A549 (cell line): ENCODE results near the gene SLC17A8. TPM values are rescaled to one million over a fixed set of nuclear protein-coding genes. Genes with fewer than 3 reads are reported as not detected.

ENCODE experiments used
- polyA plus RNA-seq, 4 experiments: library from polyadenylated mRNA; depleted of rRNA in 3 of 4; stranded (reverse); fragments of >200 nt; fragmentation: RNase III in 1 of 4; extraction: RNeasy Plus Mini Kit Qiagen cat#74134 plus additional on column Dnase treatment in 1 of 4; gene quantifications; 2 replicates in 3 of 4; 3 replicates in 1 of 4; pipeline ENCODE4 v1.2.3, GENCODE V29; 2011 to 2017

Gene SLC17A8
- polyA plus RNA-seq, 2 of the 4 experiments (the other 2 are of a cell fraction): 0.03 to 0.04 TPM

Other genes with a start within 250 kb of the SLC17A8 start
- gene BLTP3B, start 214.2 kb upstream of the SLC17A8 start, polyA plus RNA-seq (2011; rRNA removed): 30.1 and 38.8 TPM in 2 replicates
- gene BLTP3B, start 214.2 kb upstream of the SLC17A8 start, polyA plus RNA-seq (2017; fragmentation: RNase III; extraction: RNeasy Plus Mini Kit Qiagen cat#74134 plus additional on column Dnase treatment): 11.1 to 12.4 TPM (median 11.2 TPM) in 3 replicates
- 41.5 and 50.1 TPM in 2 replicates for gene ACTR6, start 156.3 kb upstream of the SLC17A8 start, polyA plus RNA-seq (2011; rRNA removed)
- 32.6 to 37.0 TPM (median 33.7 TPM) in 3 replicates for gene ACTR6, start 156.3 kb upstream of the SLC17A8 start, polyA plus RNA-seq (2017; fragmentation: RNase III; extraction: RNeasy Plus Mini Kit Qiagen cat#74134 plus additional on column Dnase treatment)
- 3.4 and 6.3 TPM in 2 replicates for gene DEPDC4, start 90.0 kb upstream of the SLC17A8 start, polyA plus RNA-seq (2011; rRNA removed)
- gene DEPDC4, start 90.0 kb upstream of the SLC17A8 start, polyA plus RNA-seq (2017; fragmentation: RNase III; extraction: RNeasy Plus Mini Kit Qiagen cat#74134 plus additional on column Dnase treatment): 2.1 to 2.8 TPM (median 2.3 TPM) in 3 replicates
- gene SCYL2, start 89.9 kb upstream of the SLC17A8 start, polyA plus RNA-seq (2011; rRNA removed): 45.5 and 51.7 TPM in 2 replicates
- gene SCYL2, start 89.9 kb upstream of the SLC17A8 start, polyA plus RNA-seq (2017; fragmentation: RNase III; extraction: RNeasy Plus Mini Kit Qiagen cat#74134 plus additional on column Dnase treatment): 20.8 to 21.7 TPM (median 21.4 TPM) in 3 replicates
- 1.1 and 1.4 TPM in 2 replicates for gene NR1H4, start 116.8 kb downstream of the SLC17A8 start, polyA plus RNA-seq (2011; rRNA removed)
- gene NR1H4, start 116.8 kb downstream of the SLC17A8 start, polyA plus RNA-seq (2017; fragmentation: RNase III; extraction: RNeasy Plus Mini Kit Qiagen cat#74134 plus additional on column Dnase treatment): 0.17 to 0.40 TPM (median 0.21 TPM) in 3 replicates
- 11.8 and 17.2 TPM in 2 replicates for gene GAS2L3, start 216.6 kb downstream of the SLC17A8 start, polyA plus RNA-seq (2011; rRNA removed)
- gene GAS2L3, start 216.6 kb downstream of the SLC17A8 start, polyA plus RNA-seq (2017; fragmentation: RNase III; extraction: RNeasy Plus Mini Kit Qiagen cat#74134 plus additional on column Dnase treatment): 6.4 to 7.2 TPM (median 7.1 TPM) in 3 replicates